Measurements from ENCODE around the gene DRAXIN.

DNA sequence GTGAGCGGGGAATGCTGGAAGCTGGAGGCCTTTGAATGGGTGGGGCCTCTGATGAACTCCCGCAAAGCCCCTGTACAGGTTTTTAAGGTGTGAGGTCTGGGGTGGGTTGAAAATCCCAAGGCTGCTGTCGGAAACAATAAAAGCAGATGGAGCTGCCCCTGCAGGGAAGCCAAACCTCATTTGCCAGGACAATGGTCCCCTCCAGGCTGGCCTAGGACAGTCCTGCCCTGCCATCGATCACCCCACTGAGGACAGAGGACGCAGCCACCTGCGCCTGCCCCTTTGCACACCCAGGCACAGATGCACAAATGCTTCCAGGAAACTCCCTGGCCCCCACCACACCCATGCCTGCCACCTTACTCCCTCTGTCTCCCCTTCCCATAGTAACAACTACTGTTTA, 4.4 kb downstream of the DRAXIN start:
- TF ChIP-seq POLR2A (IDR thresholded peaks at IDR 0.05; ENCODE audit: low read length): no peak
- no peak for TF ChIP-seq GATA1 (IDR thresholded peaks at IDR 0.05; ENCODE audit: low read depth, low read length)

Measured in erythroblast (primary cell).